GM21576 (cell line): ENCODE results near the gene EPS8L3.

Experiments used
- ATAC-seq: cut with Tn5 transposase; IDR thresholded peaks from one replicate; pipeline ENCODE4 v1.9.1; 2021; ENCODE audit warnings: mild to moderate bottlenecking, moderate library complexity; ENCODE audit not compliant: unreplicated experiment

Gene EPS8L3

GRCh38 chr1:109793486-109794318 is 30.0 kb upstream of the EPS8L3 start:
- no peak for ATAC-seq

DNA sequence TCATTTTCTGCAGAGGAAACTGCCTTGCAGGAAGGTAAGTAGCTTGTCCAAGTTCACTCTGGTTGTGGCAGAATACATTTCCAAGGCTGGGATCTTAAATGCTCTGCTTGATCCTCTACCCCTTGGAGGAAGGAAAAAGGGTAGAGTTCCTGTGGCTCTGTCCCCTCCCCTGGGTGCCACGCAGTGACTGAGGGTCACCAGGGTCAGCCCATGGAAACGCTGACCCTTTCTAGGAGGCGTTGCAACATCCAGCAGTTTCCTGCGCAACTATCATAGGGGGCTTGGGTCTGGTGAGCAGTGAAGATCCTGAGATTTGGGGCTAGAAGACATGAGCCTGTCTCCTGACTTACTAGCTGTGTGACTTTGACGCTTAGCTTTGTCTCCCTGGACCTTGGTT is 29.4 kb upstream of the EPS8L3 start:
- no peak for ATAC-seq

- no peak for ATAC-seq
These were observed 28.5 kb upstream of the EPS8L3 start for GRCh38 chr1:109792056-109792831.

DNA sequence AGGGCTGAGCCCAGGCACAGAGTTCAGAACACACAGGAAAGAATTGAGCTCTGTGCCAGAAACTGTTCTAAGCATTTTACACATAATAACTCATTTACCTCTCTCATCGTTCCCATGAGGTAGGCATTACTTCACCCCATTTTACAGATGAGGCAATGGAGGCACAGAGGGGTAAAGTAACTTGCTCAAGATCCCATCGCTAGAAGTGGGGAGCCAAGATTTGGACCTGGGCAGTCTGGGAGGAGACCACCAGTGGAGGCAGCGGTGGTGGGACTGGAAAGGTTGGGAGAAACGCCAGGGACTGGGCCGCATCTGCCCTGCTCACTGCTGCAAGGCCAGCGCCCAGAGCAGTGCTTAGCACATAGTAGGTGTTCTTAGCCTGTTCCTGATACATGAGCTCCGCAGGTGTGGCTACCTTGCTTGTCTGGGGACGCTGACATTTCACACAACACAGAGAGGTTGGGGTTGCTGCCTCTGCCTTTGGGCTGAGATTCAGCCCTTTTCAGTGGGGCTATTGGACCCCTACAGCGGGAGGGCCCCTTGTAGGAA is 27.8 kb upstream of the EPS8L3 start:
- ATAC-seq, result no peak

DNA sequence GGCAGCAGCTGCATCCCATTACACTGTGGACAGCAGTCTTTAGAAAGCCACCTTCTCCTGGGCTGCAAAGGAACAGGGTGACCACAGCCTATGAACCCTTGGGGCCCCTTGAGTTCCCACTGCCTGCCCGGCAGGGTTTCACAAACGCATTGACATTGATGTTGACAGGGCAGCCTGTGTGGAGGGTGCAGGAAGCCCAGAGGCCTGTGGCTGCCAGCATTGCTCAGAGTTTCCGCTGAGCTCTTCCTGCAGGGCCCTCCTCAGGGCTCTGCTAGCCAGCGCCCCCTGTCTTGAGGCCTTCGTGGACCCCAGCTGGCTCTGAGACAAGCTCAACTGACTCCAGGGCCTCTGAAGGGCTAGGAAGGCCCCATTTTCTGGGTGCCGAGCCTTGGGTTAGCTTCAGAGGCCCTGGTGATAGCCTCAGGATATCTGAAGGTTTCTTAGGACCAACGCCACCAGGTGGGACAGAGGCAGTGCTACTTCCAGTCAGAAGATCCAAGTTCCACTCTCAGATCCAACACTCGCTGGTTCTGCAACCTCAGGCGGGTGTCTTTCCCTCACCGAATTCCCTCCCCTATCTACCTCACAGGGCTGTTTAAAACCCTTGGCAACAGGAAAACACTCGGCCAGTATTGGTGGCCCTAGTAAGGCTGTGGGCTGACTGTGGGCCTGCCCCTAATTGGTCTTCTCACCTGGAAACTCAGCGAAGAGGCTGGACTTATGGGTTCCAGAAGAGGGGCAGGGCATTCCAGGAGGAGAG is 27.2 kb upstream of the EPS8L3 start:
- ATAC-seq, result peak; percentile 85

GRCh38 chr1:109790329-109790728 is 26.6 kb upstream of the EPS8L3 start:
- ATAC-seq, result no peak

DNA sequence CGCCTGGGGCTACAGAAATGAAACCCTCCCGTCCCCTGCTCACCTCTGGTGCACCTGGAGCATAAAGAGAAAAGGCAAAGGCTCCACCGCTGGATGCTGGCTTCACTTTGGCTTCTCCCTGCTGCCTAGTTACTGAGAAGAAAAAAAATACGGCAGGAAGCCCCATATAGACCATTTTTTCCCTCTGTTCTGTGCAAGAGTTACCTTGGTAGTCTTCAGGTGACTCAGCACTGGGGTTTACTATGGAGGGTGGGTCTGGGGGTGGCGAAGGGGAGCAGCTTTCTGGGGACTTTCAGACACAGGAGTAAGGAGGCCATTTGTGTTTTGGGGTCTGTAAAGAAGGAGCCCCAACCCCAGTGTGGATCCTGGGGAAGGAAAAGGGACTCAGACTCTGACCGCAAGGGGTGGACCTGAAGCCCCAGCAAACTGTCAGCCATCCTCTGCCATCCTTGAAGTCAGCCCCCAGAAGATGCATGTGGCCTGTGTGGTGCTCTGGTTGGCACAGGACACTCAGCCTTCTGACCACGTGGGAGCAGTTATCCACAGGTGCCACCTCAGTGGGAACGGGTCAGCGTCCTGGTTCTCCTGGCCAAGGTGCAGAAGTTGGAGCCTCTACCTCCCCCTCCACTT is 25.9 kb upstream of the EPS8L3 start:
- ATAC-seq, result no peak

GRCh38 chr1:109788695-109789521 is 25.2 kb upstream of the EPS8L3 start:
- ATAC-seq, result no peak

- no peak for ATAC-seq
These were observed 24.3 kb upstream of the EPS8L3 start for GRCh38 chr1:109787845-109788601.

DNA sequence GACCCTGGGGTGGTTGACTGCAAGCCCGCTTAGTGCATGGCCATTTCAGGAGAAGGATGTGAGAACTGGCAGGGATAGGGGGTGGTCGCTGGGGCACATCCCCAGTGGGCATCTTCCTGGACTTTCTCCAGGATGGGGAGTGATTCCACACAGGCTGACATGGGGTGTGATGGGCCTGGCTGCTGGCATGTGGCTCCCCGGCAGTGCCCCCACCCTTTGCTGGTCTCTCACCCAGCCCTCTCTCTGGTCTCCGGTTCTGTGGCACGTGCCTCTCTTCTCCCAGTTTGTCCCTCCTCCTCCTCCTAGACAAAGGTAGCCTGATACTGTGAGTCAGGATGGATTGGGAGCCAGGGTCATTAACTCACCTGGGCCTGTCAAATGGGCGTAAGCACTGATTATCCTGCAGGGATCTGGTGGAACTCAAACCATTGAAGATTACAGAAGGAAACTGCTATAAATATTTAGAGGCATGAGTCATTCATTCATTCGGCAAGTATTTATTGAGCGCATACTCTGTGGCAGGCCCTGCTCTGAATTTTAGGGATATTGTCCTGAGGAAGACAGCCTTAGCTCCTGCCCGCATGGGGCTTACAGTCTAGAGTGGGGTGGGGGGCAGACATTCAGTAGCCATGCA is 23.6 kb upstream of the EPS8L3 start:
- no peak for ATAC-seq

DNA sequence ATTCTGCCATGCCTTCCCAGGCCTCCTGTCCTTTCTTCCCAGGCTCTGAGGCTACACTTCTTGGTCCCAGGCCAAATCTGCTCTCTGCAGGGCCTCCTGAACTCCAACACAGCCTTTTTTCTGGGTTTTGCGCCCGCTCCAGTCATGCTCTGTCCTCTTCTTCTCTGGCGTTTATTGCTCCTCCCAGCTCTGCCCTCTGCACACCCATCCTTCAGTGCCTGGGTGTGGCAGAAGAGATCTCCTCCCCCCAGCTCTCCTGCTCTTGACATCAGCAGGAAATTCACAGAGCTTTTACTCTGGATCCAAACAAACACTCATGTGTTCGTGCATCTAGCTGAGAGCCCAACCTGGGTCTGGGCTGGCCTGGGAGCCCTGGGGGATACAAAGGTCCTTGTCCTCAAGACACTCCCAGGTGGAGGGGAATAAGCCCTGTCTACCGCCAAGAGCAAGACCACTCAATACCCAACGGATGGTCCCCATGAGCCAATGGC is 22.9 kb upstream of the EPS8L3 start:
- no peak for ATAC-seq

DNA sequence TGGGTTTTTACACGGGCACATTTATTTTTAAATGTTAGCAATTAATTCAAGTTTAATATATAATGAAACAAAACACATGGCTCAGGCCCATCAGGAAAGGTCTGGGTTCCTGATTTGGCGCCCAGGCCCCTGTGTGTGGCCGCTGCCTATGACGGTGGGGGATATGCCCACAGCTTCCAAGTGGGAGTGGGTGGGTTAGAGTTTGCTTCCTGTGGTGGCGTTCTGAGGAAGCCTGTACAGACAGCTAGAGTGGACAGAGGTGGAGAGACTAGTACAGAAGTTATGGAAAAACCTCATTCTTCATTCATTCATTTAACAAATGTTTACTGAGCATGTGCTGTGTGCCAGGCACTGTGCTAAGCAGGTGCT is 22.4 kb upstream of the EPS8L3 start:
- no peak for ATAC-seq

DNA sequence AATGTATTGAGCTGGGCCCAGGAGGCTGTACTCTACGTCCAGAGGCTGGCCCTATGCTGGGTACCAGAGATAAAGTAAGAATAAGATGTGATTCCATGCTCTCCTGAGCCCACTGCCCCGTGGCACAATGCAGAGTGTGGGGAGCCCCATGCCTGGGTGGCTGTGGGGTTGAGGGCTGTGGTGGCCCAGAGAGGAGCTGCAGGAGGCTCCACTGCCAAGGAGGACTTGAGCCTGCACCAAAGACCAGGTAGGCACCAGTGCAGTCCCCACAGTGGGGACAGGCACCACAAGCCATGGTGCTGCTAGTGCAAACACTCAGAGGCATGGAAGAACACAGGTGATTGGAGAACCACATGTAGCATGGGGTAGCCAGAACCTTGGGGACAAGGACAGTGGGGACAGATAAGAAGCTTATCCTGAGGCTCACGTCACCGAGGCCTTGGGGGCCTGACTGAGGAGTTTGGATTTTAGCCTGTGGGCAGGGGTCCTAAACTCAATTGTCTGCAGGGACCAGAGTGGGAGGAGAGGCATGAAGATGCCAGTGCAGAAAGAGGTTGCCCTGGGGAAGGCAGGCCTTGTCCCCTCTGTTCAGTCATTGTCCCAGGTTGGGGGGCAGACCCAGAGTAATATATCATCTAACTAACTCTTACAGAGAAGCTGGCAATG is 21.9 kb upstream of the EPS8L3 start:
- ATAC-seq, result no peak

- ATAC-seq, result no peak
These were observed 21.0 kb upstream of the EPS8L3 start for GRCh38 chr1:109784551-109785252.

- ATAC-seq, result no peak
These were observed 19.7 kb upstream of the EPS8L3 start for GRCh38 chr1:109783436-109783835.

DNA sequence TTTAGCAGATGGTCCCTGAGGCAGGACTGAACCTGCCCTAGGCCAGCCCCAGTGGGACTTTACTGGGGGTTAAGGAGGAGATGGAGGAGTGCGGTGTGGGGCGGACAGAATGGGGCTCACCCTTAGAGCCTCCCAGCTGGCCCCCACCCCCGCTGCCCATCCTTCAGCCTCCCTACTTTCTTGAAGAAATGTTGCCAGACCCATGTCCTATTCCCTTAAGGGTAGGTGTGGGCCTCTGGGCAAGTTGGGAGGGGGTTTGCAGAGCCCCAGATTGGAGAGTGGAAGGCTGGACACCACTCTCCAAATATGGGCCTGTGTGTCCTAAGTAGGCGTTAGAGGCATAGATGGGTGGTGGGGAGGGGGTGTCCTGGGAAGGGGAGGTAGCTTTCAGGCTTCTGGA is 19.2 kb upstream of the EPS8L3 start:
- no peak for ATAC-seq

- no peak for ATAC-seq
These were observed 18.8 kb upstream of the EPS8L3 start for GRCh38 chr1:109782514-109782913.
